Ecto neural progenitor cell (in vitro differentiated cells): ENCODE data around the gene CELF4.

Source experiments
- DNase-seq: peaks from one replicate; pipeline ENCODE4 v3.0.0-alpha.2; 2018; ENCODE audit warnings: low spot score

Gene CELF4

GRCh38 chr18:37280701-37281393, 284.8 kb downstream of the CELF4 start:
- no peak for DNase-seq

GRCh38 chr18:37277804-37278203, 287.8 kb downstream of the CELF4 start:
- no peak for DNase-seq

GRCh38 chr18:37276111-37276890, 289.3 kb downstream of the CELF4 start:
- DNase-seq, result no peak

GRCh38 chr18:37275237-37275741, 290.3 kb downstream of the CELF4 start:
- DNase-seq, result no peak

GRCh38 chr18:37274309-37275236, 291.0 kb downstream of the CELF4 start:
- no peak for DNase-seq

- DNase-seq, result no peak
Observed at GRCh38 chr18:37272841-37273240, 292.8 kb downstream of the CELF4 start.

GRCh38 chr18:37272226-37272625, 293.4 kb downstream of the CELF4 start:
- DNase-seq, result no peak

- no peak for DNase-seq
Observed at GRCh38 chr18:37270666-37271052, 294.9 kb downstream of the CELF4 start.

GRCh38 chr18:37270038-37270665, 295.4 kb downstream of the CELF4 start:
- peak; percentile 88 for DNase-seq

- peak; percentile 71 for DNase-seq
Observed at GRCh38 chr18:37266290-37266689, 299.3 kb downstream of the CELF4 start.

GRCh38 chr18:37265382-37265781, 300.2 kb downstream of the CELF4 start:
- no peak for DNase-seq

- DNase-seq, result no peak
Observed at GRCh38 chr18:37264956-37265355, 300.6 kb downstream of the CELF4 start.

GRCh38 chr18:37261988-37262387, 303.6 kb downstream of the CELF4 start:
- no peak for DNase-seq

GRCh38 chr18:37261246-37261840, 304.3 kb downstream of the CELF4 start:
- DNase-seq, result no peak

- DNase-seq, result no peak
Observed at GRCh38 chr18:37260367-37261093, 305.1 kb downstream of the CELF4 start.

- no peak for DNase-seq
Observed at GRCh38 chr18:37259711-37260110, 305.9 kb downstream of the CELF4 start.

GRCh38 chr18:37258819-37259218, 306.8 kb downstream of the CELF4 start:
- no peak for DNase-seq

GRCh38 chr18:37258131-37258530, 307.5 kb downstream of the CELF4 start:
- no peak for DNase-seq

GRCh38 chr18:37254973-37255372, 310.6 kb downstream of the CELF4 start:
- DNase-seq, result no peak

- peak; percentile 60 for DNase-seq
Observed at GRCh38 chr18:37254236-37254754, 311.3 kb downstream of the CELF4 start.
